ENCODE results near the gene SKP2.

DNA sequence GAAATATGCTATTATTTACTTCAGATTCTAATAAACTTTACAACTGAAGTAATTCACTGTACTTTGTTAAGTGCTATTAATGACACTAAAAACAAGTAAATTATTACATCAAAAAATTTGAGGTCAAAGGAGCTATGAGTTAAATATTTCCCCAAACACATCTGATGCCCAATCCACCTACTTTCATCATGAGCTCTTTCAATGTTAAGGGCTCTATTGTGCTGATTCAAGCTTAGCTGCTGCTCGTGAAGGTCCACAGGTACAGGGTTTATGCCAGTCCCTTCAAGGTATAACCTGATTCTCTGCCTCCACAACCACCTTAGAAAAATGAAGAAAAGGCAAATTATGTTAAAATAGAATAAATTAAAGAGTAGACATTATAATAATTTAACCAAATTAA, 65.7 kb downstream of the SKP2 start:
- TF ChIP-seq, protein P1, sequence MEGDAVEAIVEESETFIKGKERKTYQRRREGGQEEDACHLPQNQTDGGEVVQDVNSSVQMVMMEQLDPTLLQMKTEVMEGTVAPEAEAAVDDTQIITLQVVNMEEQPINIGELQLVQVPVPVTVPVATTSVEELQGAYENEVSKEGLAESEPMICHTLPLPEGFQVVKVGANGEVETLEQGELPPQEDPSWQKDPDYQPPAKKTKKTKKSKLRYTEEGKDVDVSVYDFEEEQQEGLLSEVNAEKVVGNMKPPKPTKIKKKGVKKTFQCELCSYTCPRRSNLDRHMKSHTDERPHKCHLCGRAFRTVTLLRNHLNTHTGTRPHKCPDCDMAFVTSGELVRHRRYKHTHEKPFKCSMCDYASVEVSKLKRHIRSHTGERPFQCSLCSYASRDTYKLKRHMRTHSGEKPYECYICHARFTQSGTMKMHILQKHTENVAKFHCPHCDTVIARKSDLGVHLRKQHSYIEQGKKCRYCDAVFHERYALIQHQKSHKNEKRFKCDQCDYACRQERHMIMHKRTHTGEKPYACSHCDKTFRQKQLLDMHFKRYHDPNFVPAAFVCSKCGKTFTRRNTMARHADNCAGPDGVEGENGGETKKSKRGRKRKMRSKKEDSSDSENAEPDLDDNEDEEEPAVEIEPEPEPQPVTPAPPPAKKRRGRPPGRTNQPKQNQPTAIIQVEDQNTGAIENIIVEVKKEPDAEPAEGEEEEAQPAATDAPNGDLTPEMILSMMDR (IDR thresholded peaks at IDR 0.05) = no peak
- no peak for TF ChIP-seq POLR2A (IDR thresholded peaks at IDR 0.05)
- no peak for TF ChIP-seq POLR2AphosphoS5 (IDR thresholded peaks at IDR 0.05)
- TF ChIP-seq EP300 (IDR thresholded peaks at IDR 0.05) = no peak

Measured in upper lobe of left lung (tissue), 4 donors.